IPS DF 6.9 (cell line): Measurements from ENCODE around the gene GBE1.

Experiments used
- DNase-seq: peaks from one replicate; pipeline ENCODE4 v3.0.0-alpha.2; 2013; ENCODE audit warnings: low read depth, low spot score
- H3K27ac ChIP-seq: one replicate; pipeline ENCODE4 v1.5.1; 2013; ENCODE audit warnings: low read length, control low read depth
- H3K27me3 ChIP-seq: 2 replicates; pipeline ENCODE4 v1.6.1; 2013; ENCODE audit warnings: mild to moderate bottlenecking, low read length; ENCODE audit not compliant: control insufficient read depth, insufficient read depth
- H3K36me3 ChIP-seq: 2 replicates; pipeline ENCODE4 v1.6.1; 2013; ENCODE audit warnings: low read length; ENCODE audit not compliant: control insufficient read depth, insufficient read depth
- H3K4me1 ChIP-seq: 2 replicates; pipeline ENCODE4 v1.6.1; 2013; ENCODE audit warnings: low read length; ENCODE audit not compliant: control insufficient read depth, insufficient read depth
- H3K4me3 ChIP-seq: 2 replicates; pipeline ENCODE4 v1.5.1; 2013; ENCODE audit warnings: mild to moderate bottlenecking, low read length
- H3K9me3 ChIP-seq: 2 replicates; pipeline ENCODE4 v1.6.1; 2013; ENCODE audit warnings: low read length, inconsistent platforms; ENCODE audit not compliant: control insufficient read depth, insufficient read depth
- WGBS: extraction: QIAGEN DNeasy Blood & Tissue Kit; methylation state at CpG from one replicate; pipeline ENCODE4 v1.1.7; 2013; ENCODE audit warnings: mixed read lengths, missing lambda C conversion rate; ENCODE audit not compliant: insufficient read length, insufficient coverage; 5-methylcytosine and 5-hydroxymethylcytosine counted together

GBE1 gene

DNA sequence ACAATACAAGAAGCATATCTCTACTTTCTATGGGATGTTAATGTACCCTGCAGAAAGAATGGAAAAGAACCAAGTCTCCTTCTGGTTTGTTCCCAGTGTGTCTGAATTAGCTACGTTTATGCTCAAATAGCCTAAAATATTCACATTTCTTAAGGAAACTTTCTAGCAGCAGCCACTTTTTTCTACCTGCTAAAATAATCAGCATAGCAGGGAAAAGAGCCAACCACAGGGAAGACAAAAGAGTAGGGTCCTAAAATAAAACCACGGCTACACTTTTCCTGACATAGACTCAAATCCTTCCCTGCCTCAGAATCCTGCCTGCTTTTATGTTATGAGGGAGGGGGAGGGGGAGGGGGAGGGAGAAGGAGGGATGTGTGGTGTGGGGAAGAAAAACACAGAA is 136.7 kb downstream of the GBE1 start:
- no peaks in the 10 kb centered on the region for H3K36me3 ChIP-seq
- WGBS = no CpG with 5 or more reads among the region's 2 CpGs

DNA sequence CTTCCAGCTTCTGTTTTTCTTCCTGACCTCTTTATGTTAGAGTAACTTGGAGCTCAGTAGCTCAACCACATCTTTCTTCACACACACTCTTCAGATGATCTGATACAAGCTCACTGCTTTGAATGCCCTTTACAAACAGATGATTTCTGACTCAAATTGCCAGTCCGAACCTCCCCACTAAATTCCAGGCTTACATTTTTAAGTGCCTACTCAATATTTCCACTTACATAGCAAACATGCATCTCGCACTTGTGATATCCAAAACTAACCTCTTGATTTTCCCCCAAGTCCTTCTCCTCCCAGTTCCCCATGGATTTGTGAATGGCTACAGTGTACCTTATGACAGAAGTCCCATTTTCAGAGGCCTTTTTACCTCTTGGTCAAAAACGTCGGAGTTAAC is 139.1 kb downstream of the GBE1 start:
- Histone ChIP-seq H3K9me3 (no peaks in the 10 kb centered on the region), H3K4me3 (no peak overlapping the region), H3K4me1 (peaks cover 3% of the 10 kb centered on the region; the same call in 1 of the 2 replicates), H3K27me3 (no peaks in the 10 kb centered on the region), H3K36me3 (no peaks in the 10 kb centered on the region), H3K27ac (no peak overlapping the region)
- DNase-seq = no peak
- WGBS = no CpG with 5 or more reads among the region's 4 CpGs

More for the DNA sequence above, 136.7 kb downstream of the GBE1 start:
- Histone ChIP-seq H3K27me3 (no peaks in the 10 kb centered on the region), H3K9me3 (no peaks in the 10 kb centered on the region), H3K27ac (no peak overlapping the region), H3K4me3 (no peak overlapping the region), H3K4me1 (peaks cover 3% of the 10 kb centered on the region; the same call in 1 of the 2 replicates)
- no peak for DNase-seq

GRCh38 chr3:81621277-81621676 is 140.2 kb downstream of the GBE1 start:
- Histone ChIP-seq H3K27ac (no peak overlapping the region), H3K36me3 (no peaks in the 10 kb centered on the region), H3K4me3 (no peak overlapping the region), H3K4me1 (peaks cover 3% of the 10 kb centered on the region; the same call in 1 of the 2 replicates), H3K27me3 (no peaks in the 10 kb centered on the region), H3K9me3 (no peaks in the 10 kb centered on the region)
- no peak for DNase-seq
- 100% methylated on average over 3 of the region's 5 CpGs for WGBS

DNA sequence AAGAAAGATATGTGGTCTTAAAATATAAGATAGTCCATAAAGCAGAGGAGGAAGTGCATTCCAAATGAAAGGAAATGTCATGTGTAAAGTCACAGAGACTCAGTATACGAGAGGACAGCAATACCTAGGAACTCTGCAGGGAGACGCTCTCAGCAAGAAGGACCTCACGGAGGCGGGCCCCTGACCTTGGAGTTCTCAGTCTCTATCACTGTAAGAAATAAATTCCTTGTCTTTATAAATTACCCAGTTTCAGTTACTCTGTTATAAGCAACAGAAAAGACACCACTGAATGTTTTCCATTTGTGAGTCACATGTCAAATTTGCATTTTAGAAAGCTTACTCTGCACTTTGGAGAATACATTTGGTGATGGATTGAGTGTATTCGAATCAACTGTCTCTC is 140.6 kb downstream of the GBE1 start:
- Histone ChIP-seq H3K27ac (no peak overlapping the region), H3K4me1 (peaks cover 2% of the 10 kb centered on the region; the same call in 1 of the 2 replicates), H3K9me3 (no peaks in the 10 kb centered on the region), H3K27me3 (no peaks in the 10 kb centered on the region), H3K36me3 (no peaks in the 10 kb centered on the region), H3K4me3 (no peak overlapping the region)
- DNase-seq = no peak
- no CpG with 5 or more reads among the region's 5 CpGs for WGBS

GRCh38 chr3:81612768-81613167 is 148.7 kb downstream of the GBE1 start:
- Histone ChIP-seq H3K4me1 (no peaks in the 10 kb centered on the region), H3K36me3 (no peaks in the 10 kb centered on the region), H3K4me3 (no peak overlapping the region), H3K27ac (no peak overlapping the region), H3K27me3 (no peaks in the 10 kb centered on the region), H3K9me3 (no peaks in the 10 kb centered on the region)
- 100% methylated on average over 2 of the region's 3 CpGs for WGBS
- no peak for DNase-seq

- Histone ChIP-seq H3K36me3 (no peaks in the 10 kb centered on the region), H3K9me3 (no peaks in the 10 kb centered on the region), H3K4me3 (no peak overlapping the region), H3K4me1 (no peaks in the 10 kb centered on the region), H3K27ac (no peak overlapping the region), H3K27me3 (no peaks in the 10 kb centered on the region)
- no peak for DNase-seq
- WGBS = no CpG with 5 or more reads among the region's 2 CpGs
These were observed 158.7 kb downstream of the GBE1 start for GRCh38 chr3:81602781-81603180.

GRCh38 chr3:81601707-81602305 is 159.6 kb downstream of the GBE1 start:
- no peaks in the 10 kb centered on the region for H3K36me3 ChIP-seq
- H3K27ac ChIP-seq = no peak overlapping the region
- no peaks in the 10 kb centered on the region for H3K27me3 ChIP-seq
- no peak for DNase-seq
- WGBS = no CpG with 5 or more reads among the region's 2 CpGs
- no peak overlapping the region for H3K4me3 ChIP-seq
- H3K4me1 ChIP-seq = no peaks in the 10 kb centered on the region
- H3K9me3 ChIP-seq = no peaks in the 10 kb centered on the region

- no peak for DNase-seq
- no peaks in the 10 kb centered on the region for H3K4me1 ChIP-seq
- H3K9me3 ChIP-seq = no peaks in the 10 kb centered on the region
- H3K4me3 ChIP-seq = no peak overlapping the region
- WGBS = no CpG with 5 or more reads among the region's 5 CpGs
- no peaks in the 10 kb centered on the region for H3K36me3 ChIP-seq
- no peaks in the 10 kb centered on the region for H3K27me3 ChIP-seq
- H3K27ac ChIP-seq = no peak overlapping the region
These were observed 169.3 kb downstream of the GBE1 start for GRCh38 chr3:81592101-81592500.

DNA sequence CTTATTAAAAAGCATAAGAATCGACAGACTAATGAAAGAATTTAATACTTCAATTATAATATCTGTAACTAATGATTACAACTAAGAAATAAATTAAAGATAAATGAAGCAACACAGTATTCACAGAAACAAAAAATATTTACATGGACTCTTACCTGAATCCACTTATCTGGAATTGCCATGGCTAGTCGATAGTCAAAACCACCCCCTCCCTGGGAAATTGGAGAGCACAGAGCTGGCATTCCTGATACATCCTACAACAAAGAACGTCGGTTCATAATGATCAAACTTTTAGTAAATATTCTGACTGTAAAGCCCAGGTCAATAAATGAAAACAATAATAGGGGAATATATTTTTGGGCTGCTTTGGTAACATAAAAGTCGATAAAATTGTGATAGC is 175.5 kb downstream of the GBE1 start:
- no peaks in the 10 kb centered on the region for H3K9me3 ChIP-seq
- WGBS = no CpG with 5 or more reads among the region's 5 CpGs
- H3K4me3 ChIP-seq = no peak overlapping the region
- H3K4me1 ChIP-seq = no peaks in the 10 kb centered on the region
- H3K27me3 ChIP-seq = no peaks in the 10 kb centered on the region
- no peaks in the 10 kb centered on the region for H3K36me3 ChIP-seq
- DNase-seq = no peak
- no peak overlapping the region for H3K27ac ChIP-seq

DNA sequence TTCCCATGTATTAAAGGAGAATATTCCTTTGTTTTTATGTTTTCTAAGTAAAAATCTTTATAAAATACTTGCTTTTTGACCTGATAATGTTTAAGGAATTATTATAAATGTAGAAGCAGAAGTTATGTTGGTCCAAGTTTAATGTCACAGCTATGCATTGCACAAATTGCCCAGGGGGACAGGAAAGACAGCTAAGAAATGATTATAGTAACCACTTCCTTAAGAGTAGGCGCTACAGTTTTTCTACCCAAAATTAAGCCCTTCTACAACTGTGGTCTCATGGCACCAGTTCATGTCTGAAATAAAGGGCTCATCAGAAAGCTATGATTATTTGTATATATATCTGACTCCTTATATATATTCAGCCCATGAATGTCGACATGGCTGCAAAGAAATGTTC is 176.4 kb downstream of the GBE1 start:
- no peak for DNase-seq
- Histone ChIP-seq H3K4me3 (no peak overlapping the region), H3K36me3 (no peaks in the 10 kb centered on the region), H3K27ac (no peak overlapping the region), H3K9me3 (no peaks in the 10 kb centered on the region; the same call in 1 of the 2 replicates), H3K4me1 (no peaks in the 10 kb centered on the region; the same call in 1 of the 2 replicates), H3K27me3 (no peaks in the 10 kb centered on the region)
- WGBS = no CpG with 5 or more reads among the region's 2 CpGs

GRCh38 chr3:81581966-81582599 is 179.4 kb downstream of the GBE1 start:
- Histone ChIP-seq H3K4me1 (no peaks in the 10 kb centered on the region; the same call in 1 of the 2 replicates), H3K9me3 (no peaks in the 10 kb centered on the region; the same call in 1 of the 2 replicates), H3K27ac (no peak overlapping the region), H3K27me3 (no peaks in the 10 kb centered on the region), H3K4me3 (no peak overlapping the region), H3K36me3 (no peaks in the 10 kb centered on the region)
- no CpG with 5 or more reads among the region's 5 CpGs for WGBS
- no peak for DNase-seq
